ENCODE results near the gene ADAM10. TPM values are rescaled to one million over a fixed set of nuclear protein-coding genes. Genes with fewer than 3 reads are reported as not detected.
"Not testable (repeated sequence)": the region's sequence is repeated elsewhere in the genome, so short reads cannot be mapped to it uniquely, and the experiment has no call there.

ADAM10 gene
- total RNA-seq, 3 donors from 2014 or later: 57.0 to 60.2 (median 57.5) TPM

DNA sequence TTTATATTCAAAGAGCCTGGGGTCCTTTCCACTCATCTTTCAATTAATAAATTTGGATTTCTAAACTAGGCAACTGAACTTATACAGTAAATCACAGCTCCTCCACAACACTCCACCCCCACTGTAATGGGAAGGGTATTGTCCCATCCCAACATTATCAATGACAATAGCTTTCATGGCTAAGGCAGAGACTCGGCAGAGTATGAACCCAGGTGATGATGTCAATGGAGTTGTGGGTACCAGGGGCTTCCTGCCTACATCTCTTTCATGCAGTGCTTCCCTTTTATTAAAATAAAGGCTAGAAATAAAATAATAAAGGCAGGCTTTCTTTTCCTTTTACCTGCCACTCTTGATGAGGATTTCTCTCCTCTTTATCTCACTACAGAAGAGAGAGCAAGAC, 109.5 kb downstream of the ADAM10 start:
- H3K36me3 Mint-ChIP-seq (ENCODE audit: insufficient read depth): peaks cover 42% of the 10 kb centered on the region
- DNase-seq (no peak), ATAC-seq (no peak)
- H3K4me3 Mint-ChIP-seq: no peak overlapping the region
- no peaks in the 10 kb centered on the region for H3K27me3 Mint-ChIP-seq (ENCODE audit: low read depth)
- peaks cover 17% of the 10 kb centered on the region for H3K4me1 Mint-ChIP-seq (ENCODE audit: low read depth)
- no peaks in the 10 kb centered on the region for H3K9me3 Mint-ChIP-seq

DNA sequence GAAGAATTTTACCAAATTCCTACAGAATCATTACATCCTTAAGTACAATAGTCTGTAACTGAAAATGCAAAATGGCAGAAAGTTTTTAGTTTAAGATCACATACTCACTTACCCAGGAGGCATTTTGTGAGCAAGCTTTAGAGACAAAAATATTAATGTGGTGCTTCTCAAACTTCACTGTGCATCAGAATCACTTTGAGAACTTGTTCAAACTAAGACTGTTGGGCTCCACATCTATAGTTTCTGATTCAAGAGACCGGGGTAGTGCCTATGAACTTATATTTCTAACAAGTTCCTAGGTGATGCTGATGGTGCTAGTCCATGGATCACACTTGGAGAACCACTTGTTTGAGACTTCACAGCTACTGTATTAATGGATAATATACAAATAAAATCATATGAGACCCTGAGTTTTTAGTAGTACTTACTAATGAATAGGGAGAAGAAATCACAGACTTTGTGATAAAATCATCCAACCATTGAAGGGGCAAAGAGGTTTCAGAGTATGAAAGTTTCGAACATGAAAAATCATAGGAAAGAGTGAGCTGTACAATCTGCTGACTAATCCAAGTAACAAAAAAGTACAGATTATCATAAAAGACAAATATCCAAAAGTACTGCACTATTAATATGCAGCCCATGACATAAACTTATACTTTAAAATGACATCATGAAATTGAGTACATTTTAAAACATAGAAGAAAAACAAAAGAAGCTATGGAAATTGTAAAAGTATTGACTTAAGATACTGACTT, 110.3 kb downstream of the ADAM10 start:
- Mint-ChIP-seq H3K9me3 (no peaks in the 10 kb centered on the region), H3K4me1 (ENCODE audit: low read depth) (peaks cover 17% of the 10 kb centered on the region), H3K27me3 (ENCODE audit: low read depth) (no peaks in the 10 kb centered on the region), H3K4me3 (no peak overlapping the region), H3K36me3 (ENCODE audit: insufficient read depth) (peaks cover 40% of the 10 kb centered on the region)
- DNase-seq: no peak
- ATAC-seq: no peak

DNA sequence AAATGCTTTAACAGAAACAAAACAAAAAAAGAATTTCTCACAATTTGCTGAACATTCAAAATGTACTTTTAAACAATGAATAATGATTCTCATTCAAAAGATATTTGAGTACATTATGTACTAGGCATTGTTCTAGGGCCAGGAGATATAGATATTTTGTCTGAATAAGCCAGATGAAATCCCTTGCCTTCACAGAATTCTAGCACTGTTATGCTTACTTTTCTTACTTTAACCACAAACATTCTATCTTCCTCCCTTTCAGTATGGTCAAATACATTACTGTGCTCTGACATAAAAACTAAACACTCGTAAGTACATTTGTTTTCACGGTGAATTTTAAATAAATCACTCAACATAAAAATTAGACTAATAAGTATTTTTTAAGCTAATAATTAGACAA, 116.7 kb downstream of the ADAM10 start:
- Mint-ChIP-seq H3K4me1 (ENCODE audit: low read depth) (peaks cover 33% of the 10 kb centered on the region), H3K36me3 (ENCODE audit: insufficient read depth) (peaks cover 28% of the 10 kb centered on the region), H3K27me3 (ENCODE audit: low read depth) (no peaks in the 10 kb centered on the region), H3K4me3 (no peak overlapping the region), H3K9me3 (no peaks in the 10 kb centered on the region)
- DNase-seq (no peak), ATAC-seq (no peak)

DNA sequence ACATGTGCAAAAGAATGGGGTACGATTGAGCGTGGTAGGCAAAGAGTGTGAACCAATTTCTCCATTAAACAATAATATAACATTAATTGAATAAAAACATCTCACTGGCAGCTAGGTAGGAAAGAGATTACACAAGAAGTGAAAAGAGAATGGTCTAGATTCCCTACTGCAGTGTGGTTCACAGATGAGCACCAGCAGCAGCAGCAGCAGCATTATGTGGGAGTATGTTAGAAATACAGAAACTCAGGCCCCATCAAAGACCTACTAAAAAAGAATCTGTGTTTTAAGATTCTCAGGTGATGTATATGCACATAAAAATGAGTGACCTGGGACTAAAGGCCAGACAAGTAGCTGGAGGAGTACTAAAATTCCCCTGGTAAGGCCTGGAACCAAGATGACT, 118.2 kb downstream of the ADAM10 start:
- Mint-ChIP-seq H3K36me3 (ENCODE audit: insufficient read depth) (peaks cover 27% of the 10 kb centered on the region), H3K4me3 (no peak overlapping the region), H3K4me1 (ENCODE audit: low read depth) (peaks cover 46% of the 10 kb centered on the region), H3K27me3 (ENCODE audit: low read depth) (no peaks in the 10 kb centered on the region), H3K9me3 (no peaks in the 10 kb centered on the region)
- ATAC-seq: no peak
- no peak for DNase-seq

DNA sequence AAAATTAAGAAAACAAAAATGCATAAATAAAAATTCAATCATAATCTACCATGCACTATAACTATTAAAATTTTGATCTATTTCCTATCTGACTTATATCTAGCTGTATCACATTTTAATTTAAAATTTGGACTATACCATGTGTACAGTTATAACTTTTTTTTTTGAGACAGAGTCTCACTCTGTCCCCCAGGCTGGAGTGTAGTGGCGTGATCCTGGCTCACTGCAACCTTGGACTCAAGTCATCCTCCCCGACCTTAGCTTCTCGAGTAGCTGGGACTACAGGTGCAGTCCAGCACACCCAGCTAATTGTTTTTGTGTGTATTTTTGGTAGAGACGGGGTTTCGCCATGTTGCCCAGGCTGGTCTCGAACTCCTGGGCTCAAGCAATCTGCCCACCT, 119.9 kb downstream of the ADAM10 start:
- peaks cover 55% of the 10 kb centered on the region for H3K4me1 Mint-ChIP-seq (ENCODE audit: low read depth)
- no peaks in the 10 kb centered on the region for H3K27me3 Mint-ChIP-seq (ENCODE audit: low read depth)
- H3K36me3 Mint-ChIP-seq (ENCODE audit: insufficient read depth): peaks cover 36% of the 10 kb centered on the region
- H3K4me3 Mint-ChIP-seq: no peak overlapping the region
- no peak for ATAC-seq
- no peak for DNase-seq
- H3K9me3 Mint-ChIP-seq: no peaks in the 10 kb centered on the region

DNA sequence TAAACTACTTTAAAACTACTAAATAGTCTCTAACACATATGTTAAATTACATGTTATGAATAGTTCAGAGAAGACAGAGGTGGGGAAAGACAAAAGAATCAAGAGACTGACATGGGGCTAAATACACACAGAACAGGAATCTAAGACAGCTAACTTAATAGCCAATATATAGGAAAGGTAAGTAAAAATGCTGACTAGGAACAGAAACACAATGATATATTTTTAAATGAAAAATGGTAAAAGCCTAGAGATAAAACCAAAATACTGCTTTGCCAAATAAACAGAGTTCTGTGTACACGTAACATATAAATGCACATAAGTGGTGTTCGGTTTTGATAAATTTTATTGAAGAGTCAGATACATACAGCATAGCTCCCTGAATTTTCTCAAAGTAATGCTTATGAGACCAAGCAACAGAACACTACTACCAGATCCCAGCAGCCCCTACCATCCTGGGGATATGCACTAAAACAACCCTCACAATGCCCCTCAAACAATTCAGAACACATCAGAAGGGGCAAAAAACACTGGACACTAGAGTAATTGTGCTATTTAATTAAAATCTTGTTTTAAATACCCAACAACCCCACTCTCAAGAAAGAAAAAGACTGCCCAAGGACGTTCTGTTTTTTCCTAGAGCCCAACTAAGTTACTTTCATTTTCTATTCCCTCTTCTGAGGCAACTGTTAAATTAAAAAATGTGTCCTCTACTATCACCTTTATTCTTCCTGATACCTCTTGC, 121.1 kb downstream of the ADAM10 start:
- ATAC-seq (peak; percentile 73 to 77), DNase-seq (no peak)
- H3K9me3 Mint-ChIP-seq: no peaks in the 10 kb centered on the region
- H3K4me1 Mint-ChIP-seq (ENCODE audit: low read depth): peaks cover 58% of the 10 kb centered on the region
- peak overlapping the region; percentile 76 for H3K4me3 Mint-ChIP-seq
- H3K36me3 Mint-ChIP-seq (ENCODE audit: insufficient read depth): peaks cover 35% of the 10 kb centered on the region
- H3K27me3 Mint-ChIP-seq (ENCODE audit: low read depth): no peaks in the 10 kb centered on the region

DNA sequence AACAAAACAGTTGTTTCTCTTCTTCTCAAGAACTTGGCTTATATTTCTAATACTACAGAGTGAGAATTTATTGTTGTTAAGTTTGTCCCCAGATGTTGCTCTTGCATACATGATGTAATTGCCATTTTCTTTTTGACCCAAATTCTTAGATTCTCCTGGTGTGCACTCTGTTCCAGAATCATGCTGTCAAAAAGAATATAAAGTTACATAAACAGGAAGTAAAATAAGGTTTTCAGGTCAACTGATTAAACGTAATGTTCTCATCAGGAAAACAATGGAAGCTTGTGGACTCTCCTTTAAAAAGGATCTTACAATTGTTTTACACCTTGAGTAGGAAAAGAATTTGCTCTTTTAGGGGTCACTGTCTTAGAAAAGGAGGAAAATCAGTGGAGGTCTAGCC, 121.8 kb downstream of the ADAM10 start:
- no peaks in the 10 kb centered on the region for H3K27me3 Mint-ChIP-seq (ENCODE audit: low read depth)
- peaks cover 36% of the 10 kb centered on the region for H3K36me3 Mint-ChIP-seq (ENCODE audit: insufficient read depth)
- DNase-seq (no peak), ATAC-seq (no peak)
- H3K4me3 Mint-ChIP-seq: peak overlapping the region; percentile 76
- no peaks in the 10 kb centered on the region for H3K9me3 Mint-ChIP-seq
- peaks cover 63% of the 10 kb centered on the region for H3K4me1 Mint-ChIP-seq (ENCODE audit: low read depth)

DNA sequence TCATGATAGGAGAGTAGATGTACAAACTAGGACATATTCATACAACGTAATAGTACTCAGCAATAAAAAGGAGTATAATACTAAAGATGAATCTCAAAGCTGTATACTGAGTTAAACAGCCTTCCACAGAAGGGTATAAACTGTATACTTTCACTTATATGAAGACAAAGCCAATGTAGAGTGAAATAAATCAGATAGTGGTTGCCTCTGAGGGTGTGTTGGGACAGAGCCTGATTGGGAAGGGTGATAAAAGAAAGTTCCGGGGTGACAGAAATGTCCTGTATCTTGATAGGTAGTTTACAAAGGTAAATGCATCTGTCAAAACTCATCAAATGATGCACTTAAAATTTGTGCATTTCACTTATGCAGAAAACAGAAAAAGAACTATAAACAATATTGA, 122.5 kb downstream of the ADAM10 start:
- ATAC-seq (no peak), DNase-seq (no peak)
- Mint-ChIP-seq H3K36me3 (ENCODE audit: insufficient read depth) (peaks cover 36% of the 10 kb centered on the region), H3K27me3 (ENCODE audit: low read depth) (no peaks in the 10 kb centered on the region), H3K9me3 (no peaks in the 10 kb centered on the region), H3K4me3 (peak overlapping the region; percentile 76), H3K4me1 (ENCODE audit: low read depth) (peaks cover 69% of the 10 kb centered on the region)

DNA sequence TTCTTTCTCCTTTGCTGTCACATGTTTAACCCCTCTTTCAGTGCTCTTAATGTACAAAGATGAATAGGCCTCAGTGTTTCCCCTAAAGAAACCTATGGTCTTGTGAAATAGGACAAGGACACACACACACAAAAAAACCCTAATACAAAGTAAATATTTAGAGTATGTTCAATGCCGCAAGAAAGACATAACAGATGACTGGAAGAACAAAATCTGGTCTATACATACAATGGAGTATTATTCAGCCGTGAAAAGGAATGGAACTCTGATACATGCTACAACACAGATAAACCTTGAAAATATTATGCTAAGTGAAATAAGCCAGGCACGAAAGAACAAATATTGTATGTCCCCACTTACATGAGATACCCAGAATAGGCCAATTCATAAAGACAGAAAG, 123.1 kb downstream of the ADAM10 start:
- peaks cover 72% of the 10 kb centered on the region for H3K4me1 Mint-ChIP-seq (ENCODE audit: low read depth)
- DNase-seq (no peak), ATAC-seq (no peak)
- peaks cover 36% of the 10 kb centered on the region for H3K36me3 Mint-ChIP-seq (ENCODE audit: insufficient read depth)
- no peaks in the 10 kb centered on the region for H3K9me3 Mint-ChIP-seq
- H3K4me3 Mint-ChIP-seq: no peak overlapping the region
- H3K27me3 Mint-ChIP-seq (ENCODE audit: low read depth): no peaks in the 10 kb centered on the region

DNA sequence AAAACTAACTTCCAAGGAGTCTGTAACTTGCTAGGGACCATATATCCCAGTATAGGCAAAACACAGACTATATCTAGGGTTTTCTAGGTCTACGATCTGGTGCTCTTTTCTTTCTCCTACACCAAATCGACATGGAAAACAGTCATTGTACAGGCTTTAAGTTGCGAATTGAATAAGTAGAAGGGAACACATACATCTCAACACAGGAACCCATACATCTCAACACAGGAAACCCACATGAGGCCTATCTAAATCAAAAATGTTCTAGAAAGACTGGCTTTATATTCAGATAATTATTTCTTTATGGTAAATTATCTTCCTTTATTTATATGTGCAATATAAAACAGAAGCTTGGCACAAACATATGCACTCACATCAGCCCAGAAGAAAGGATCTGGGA, 126.6 kb downstream of the ADAM10 start:
- H3K9me3 Mint-ChIP-seq: peaks cover 8% of the 10 kb centered on the region
- DNase-seq: no peak
- peaks cover 50% of the 10 kb centered on the region for H3K4me1 Mint-ChIP-seq (ENCODE audit: low read depth)
- H3K36me3 Mint-ChIP-seq (ENCODE audit: insufficient read depth): peaks cover 50% of the 10 kb centered on the region
- no peaks in the 10 kb centered on the region for H3K27me3 Mint-ChIP-seq (ENCODE audit: low read depth)
- H3K4me3 Mint-ChIP-seq: no peak overlapping the region
- ATAC-seq: no peak

DNA sequence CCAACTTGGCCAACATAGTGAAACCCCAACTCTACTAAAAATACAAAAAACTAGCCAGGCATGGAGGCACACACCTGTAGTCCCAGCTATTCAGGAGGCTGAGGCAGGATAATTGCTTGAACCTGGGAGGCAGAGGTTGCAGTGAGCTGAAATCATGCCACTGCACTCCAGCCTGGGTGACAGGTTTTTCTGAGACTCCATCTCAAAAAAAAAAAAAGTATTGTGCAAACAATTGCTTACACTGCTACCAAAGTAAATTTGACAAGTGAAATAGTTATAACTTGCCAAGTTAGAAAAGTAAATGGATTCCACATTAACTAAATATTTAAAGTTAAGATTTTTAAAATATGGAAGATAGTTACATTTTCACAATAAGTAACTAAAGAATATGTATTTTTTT, 129.2 kb downstream of the ADAM10 start:
- Mint-ChIP-seq H3K4me1 (ENCODE audit: low read depth) (peaks cover 42% of the 10 kb centered on the region), H3K9me3 (peaks cover 17% of the 10 kb centered on the region), H3K36me3 (ENCODE audit: insufficient read depth) (peaks cover 58% of the 10 kb centered on the region)
- not testable (repeated sequence) for ATAC-seq; H3K27me3 Mint-ChIP-seq (ENCODE audit: low read depth); DNase-seq; H3K4me3 Mint-ChIP-seq

DNA sequence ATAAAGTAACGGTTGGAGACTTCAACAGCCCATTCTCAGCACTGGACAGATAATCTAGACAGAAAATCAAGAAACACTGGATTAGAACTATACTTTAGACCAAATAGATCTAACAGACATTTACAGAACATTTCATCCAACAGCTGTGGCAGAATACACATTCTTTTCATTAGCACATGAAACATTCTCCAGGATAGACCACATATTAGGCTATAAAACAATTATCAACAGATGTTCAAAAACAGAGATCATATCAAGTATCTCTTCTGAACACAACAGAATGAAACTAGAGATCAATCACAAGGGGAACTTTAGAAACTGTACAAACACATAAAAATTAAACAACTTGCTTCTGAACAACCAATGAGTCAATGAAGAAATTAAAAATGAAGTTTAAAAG, 133.3 kb downstream of the ADAM10 start:
- DNase-seq (no peak), ATAC-seq (no peak)
- peaks cover 62% of the 10 kb centered on the region for H3K36me3 Mint-ChIP-seq (ENCODE audit: insufficient read depth)
- peaks cover 33% of the 10 kb centered on the region for H3K9me3 Mint-ChIP-seq
- peaks cover 22% of the 10 kb centered on the region for H3K4me1 Mint-ChIP-seq (ENCODE audit: low read depth)
- no peaks in the 10 kb centered on the region for H3K27me3 Mint-ChIP-seq (ENCODE audit: low read depth)
- H3K4me3 Mint-ChIP-seq: no peak overlapping the region

DNA sequence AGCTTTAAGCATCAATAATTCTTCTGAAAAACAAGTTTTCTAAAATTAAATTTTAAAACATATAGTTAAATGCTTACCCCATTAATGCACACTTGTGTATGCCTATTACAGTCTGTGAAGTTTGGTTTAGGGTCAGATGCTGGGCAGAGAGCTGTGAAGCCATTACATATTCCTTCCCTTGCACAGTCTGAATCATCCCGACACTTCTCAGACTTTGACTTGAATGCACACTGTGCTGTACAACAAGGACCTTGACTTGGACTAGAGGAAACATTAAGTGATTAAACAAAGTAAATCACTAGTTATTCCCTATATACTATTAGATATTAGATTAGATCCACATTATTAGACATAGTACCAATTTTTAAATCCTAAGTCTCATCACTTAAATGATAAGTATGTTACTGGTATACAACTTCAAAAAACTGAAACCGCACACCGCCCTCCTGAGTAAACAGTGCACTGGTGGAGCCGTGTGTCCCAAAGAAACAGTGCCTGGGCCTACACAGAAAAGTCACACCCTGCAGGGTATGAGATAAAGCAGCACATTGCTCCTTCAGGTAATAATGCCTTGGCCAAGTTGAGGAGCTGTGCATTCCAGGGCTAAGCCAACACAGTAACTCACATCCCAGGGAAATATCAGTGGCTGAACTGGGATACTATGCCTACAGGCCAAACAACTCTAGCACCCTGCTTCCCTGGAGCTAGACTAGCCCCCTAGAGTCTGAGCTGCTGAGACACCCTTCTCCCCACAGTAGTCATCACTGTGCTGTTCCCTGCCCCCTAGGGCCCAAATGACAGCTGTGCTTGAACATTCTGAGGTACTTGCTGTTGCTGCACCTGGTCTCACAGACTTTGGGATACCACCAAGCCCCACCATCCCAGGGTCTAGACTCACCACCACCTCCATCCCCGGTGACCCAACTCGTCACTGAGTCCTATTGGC, 137.5 kb downstream of the ADAM10 start:
- no peak for DNase-seq

DNA sequence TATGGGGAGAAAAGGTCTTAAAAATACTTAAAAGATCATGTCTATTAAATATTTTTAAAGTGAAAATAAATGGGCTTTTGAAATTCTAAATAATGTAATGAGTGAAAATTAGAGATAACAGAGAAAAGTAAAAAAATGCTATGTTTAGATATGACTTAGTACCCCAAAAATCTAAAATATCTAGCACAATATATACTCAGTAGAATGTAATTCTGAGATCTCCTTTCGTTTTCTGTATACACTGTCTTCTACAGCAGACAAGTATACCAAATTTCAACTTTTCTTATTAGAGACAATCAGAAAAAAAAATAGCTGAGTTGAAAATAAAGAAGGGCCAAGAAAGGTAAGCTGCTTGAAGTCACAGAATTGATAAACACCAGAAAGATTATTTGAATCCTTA, 140.8 kb downstream of the ADAM10 start:
- no peak for ATAC-seq
- H3K27me3 Mint-ChIP-seq (ENCODE audit: low read depth): no peaks in the 10 kb centered on the region
- H3K4me3 Mint-ChIP-seq: peak overlapping the region; percentile 35
- peaks cover 46% of the 10 kb centered on the region for H3K36me3 Mint-ChIP-seq (ENCODE audit: insufficient read depth)
- no peak for DNase-seq
- peaks cover 6% of the 10 kb centered on the region for H3K9me3 Mint-ChIP-seq
- H3K4me1 Mint-ChIP-seq (ENCODE audit: low read depth): peaks cover 29% of the 10 kb centered on the region

More for the DNA sequence above, 137.5 kb downstream of the ADAM10 start:
- H3K36me3 Mint-ChIP-seq (ENCODE audit: insufficient read depth): peaks cover 56% of the 10 kb centered on the region
- peaks cover 24% of the 10 kb centered on the region for H3K9me3 Mint-ChIP-seq
- ATAC-seq: no peak
- H3K4me1 Mint-ChIP-seq (ENCODE audit: low read depth): peaks cover 37% of the 10 kb centered on the region
- H3K27me3 Mint-ChIP-seq (ENCODE audit: low read depth): no peaks in the 10 kb centered on the region
- no peak overlapping the region for H3K4me3 Mint-ChIP-seq

Measured in activated T-cell treated with anti-CD3 and anti-CD28 coated beads, Interleukin-2, amount 50 U/mL, for 4 hours (primary cell).